ENCODE data around the gene ADA. TPM values are rescaled to one million over a fixed set of nuclear protein-coding genes. Genes with fewer than 3 reads are reported as not detected.
A peak's percentile ranks its signal among the peaks of the same experiment; 100 is the strongest.

ADA gene
- total RNA-seq, 1 donor from 2014 or later, result 72.3 TPM

DNA sequence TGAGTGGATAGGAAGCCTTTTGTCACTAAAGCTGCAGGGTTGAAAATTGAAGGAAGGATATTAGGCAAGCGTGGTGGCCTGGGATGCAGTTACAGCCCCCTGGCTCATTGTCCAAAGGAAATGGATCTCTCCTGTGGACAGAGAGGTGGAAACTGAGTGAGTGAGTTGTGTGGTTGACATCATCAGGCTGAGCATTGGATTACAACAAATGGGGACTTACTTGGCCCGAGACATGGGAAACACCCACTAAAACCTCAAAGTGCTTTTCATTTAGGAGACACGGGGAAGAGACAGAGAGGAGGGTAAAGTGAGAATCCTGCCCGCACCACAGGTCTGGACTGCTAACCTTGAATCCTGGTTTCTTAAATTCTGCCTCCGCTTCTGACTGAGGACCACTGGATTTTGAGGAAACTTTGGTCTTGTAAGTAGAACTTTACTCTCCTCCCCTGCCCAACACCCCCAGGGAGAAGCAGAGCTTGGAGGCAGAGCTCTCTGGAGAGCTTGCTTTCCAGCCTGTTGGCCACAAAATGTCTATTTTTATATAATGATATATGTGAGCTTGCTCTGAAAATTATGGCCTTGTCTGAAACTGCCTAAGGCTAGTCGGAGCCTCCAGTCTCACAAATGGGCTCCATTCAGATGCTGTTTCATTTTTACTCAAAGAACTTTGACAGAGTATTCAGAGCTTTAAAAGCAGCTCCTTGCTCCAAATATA, 69.0 kb downstream of the ADA start, which contains the start of gene PKIG:
Gene PKIG (plus strand): TSS at position 269 of the 715 bp plus-strand sequence. CDS start 31,978 bp downstream, outside the sequence.
- POLR2A ChIA-PET, result interaction anchor here (0.6 to 2.4 kb wide), 16 partner anchors 8 to 396 kb away, joined by 3 to 20 read pairs (median 6); partner anchors contain the start of genes ADA and SERINC3
- peak within 1 kb of the TSS; percentile 94 for H3K4me3 Mint-ChIP-seq
- peak within 1 kb of the TSS; percentile 96 for H3K27ac Mint-ChIP-seq
- CTCF ChIA-PET, result interaction anchor here (0.8 to 2.7 kb wide), 3 partner anchors 14 to 26 kb away, joined by 4 to 9 read pairs (median 8); no protein-coding TSS in a partner anchor
- no peaks in the 10 kb centered on the region for H3K27me3 Mint-ChIP-seq
- ATAC-seq (ENCODE audit: low read depth) (no peak), DNase-seq (no peak)
- H3K4me1 Mint-ChIP-seq, result peaks cover 79% of the 10 kb centered on the region
- intact Hi-C loops (cut with micrococcal nuclease), result loop anchor here (5.0 kb wide), 1 partner anchor 305 kb away; the partner anchor contains the start of gene YWHAB
- TF ChIP-seq, protein P1, sequence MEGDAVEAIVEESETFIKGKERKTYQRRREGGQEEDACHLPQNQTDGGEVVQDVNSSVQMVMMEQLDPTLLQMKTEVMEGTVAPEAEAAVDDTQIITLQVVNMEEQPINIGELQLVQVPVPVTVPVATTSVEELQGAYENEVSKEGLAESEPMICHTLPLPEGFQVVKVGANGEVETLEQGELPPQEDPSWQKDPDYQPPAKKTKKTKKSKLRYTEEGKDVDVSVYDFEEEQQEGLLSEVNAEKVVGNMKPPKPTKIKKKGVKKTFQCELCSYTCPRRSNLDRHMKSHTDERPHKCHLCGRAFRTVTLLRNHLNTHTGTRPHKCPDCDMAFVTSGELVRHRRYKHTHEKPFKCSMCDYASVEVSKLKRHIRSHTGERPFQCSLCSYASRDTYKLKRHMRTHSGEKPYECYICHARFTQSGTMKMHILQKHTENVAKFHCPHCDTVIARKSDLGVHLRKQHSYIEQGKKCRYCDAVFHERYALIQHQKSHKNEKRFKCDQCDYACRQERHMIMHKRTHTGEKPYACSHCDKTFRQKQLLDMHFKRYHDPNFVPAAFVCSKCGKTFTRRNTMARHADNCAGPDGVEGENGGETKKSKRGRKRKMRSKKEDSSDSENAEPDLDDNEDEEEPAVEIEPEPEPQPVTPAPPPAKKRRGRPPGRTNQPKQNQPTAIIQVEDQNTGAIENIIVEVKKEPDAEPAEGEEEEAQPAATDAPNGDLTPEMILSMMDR (IDR thresholded peaks at IDR 0.05), result no peak
- no peaks in the 10 kb centered on the region for H3K9me3 Mint-ChIP-seq
- H3K36me3 Mint-ChIP-seq (ENCODE audit: low read depth), result peaks cover 41% of the 10 kb centered on the region

DNA sequence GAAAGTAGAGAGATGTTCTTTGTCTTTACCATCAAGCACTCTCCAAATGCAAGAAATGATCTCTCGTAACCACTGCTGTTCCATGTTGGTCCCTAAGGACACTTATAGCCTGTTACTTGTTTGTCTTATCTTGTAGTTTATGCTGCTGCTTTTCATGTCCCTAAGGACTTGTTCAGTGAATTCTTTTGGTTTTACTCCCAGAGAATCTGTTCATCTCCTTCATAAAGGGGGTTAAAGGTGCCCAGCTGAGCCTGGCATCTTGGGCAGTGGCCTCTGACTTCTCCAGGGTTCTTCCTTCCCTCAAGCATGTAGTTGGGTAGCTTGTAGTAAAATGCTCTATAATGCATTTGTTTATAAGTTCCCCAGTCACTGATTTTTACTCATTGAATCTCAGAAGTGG, 70.0 kb downstream of the ADA start:
- Mint-ChIP-seq H3K4me3 (peak overlapping the region; percentile 94), H3K9me3 (no peaks in the 10 kb centered on the region)
- POLR2A ChIA-PET, result interaction anchor here (1.0 to 2.4 kb wide), 3 partner anchors 16 to 63 kb away, joined by 5 to 20 read pairs (median 5); no protein-coding TSS in a partner anchor

DNA sequence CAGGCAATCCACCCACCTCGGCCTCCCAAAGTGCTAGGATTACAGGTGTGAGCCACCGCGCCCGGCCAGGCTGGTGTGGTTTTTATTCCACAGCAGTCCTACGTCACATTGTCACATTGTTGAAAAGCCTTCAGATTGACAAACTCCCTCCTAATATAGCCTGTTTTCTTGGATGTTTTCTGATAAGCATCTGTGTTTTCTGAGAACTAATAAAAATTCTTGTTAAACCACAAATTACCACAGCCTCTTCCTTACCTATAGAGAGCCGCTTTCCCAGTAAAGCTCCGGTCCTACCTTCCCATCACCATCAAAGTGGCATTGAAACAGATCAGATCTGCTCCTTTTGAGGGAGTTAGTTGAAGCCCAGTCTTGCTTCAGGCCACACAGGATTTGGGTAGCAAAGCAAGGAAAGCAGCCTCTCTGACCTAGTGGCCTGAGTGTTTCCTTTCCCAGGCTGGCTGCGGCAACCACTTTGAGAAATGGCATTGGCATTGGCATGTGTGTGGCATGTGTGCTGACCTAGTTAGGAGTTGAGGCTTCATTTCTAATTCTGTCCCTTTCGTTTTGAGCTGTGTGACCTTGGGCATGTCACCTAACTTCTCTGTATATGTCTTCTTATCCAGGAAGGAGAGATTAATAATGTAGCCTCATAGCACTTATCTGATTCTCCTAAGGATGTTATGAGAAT, 70.8 kb downstream of the ADA start:
- ATAC-seq (ENCODE audit: low read depth) (no peak), DNase-seq (no peak)
- intact Hi-C loops (cut with micrococcal nuclease), result loop anchor here (5.0 kb wide), 1 partner anchor 307 kb away; the partner anchor contains the start of gene YWHAB
- H3K27me3 Mint-ChIP-seq, result no peaks in the 10 kb centered on the region
- CTCF ChIA-PET, result interaction anchor here (2.1 to 7.7 kb wide), 2 partner anchors 23 to 28 kb away, joined by 7 to 147 read pairs; no protein-coding TSS in a partner anchor
- TF ChIP-seq, protein P1 (IDR thresholded peaks at IDR 0.05), result no peak
- H3K4me1 Mint-ChIP-seq, result peaks cover 78% of the 10 kb centered on the region
- POLR2A ChIA-PET, result interaction anchor here (0.6 to 2.0 kb wide), 4 partner anchors 14 to 66 kb away, joined by 3 to 8 read pairs (median 4); no protein-coding TSS in a partner anchor
- no peaks in the 10 kb centered on the region for H3K9me3 Mint-ChIP-seq
- peak overlapping the region; percentile 94 for H3K4me3 Mint-ChIP-seq
- H3K27ac Mint-ChIP-seq, result peak overlapping the region; percentile 96
- H3K36me3 Mint-ChIP-seq (ENCODE audit: low read depth), result peaks cover 33% of the 10 kb centered on the region

More for the DNA sequence above, 70.0 kb downstream of the ADA start:
- DNase-seq (no peak), ATAC-seq (ENCODE audit: low read depth) (no peak)
- no peaks in the 10 kb centered on the region for H3K27me3 Mint-ChIP-seq
- CTCF ChIA-PET, result interaction anchor here (2.7 kb wide), 1 partner anchor 17 kb away, joined by 9 read pairs; no protein-coding TSS in a partner anchor
- peaks cover 37% of the 10 kb centered on the region for H3K36me3 Mint-ChIP-seq (ENCODE audit: low read depth)
- TF ChIP-seq, protein P1 (IDR thresholded peaks at IDR 0.05), result no peak
- intact Hi-C loops (cut with micrococcal nuclease), result loop anchor here (5.0 kb wide), 1 partner anchor 306 kb away; the partner anchor contains the start of gene YWHAB
- peaks cover 78% of the 10 kb centered on the region for H3K4me1 Mint-ChIP-seq
- peak overlapping the region; percentile 96 for H3K27ac Mint-ChIP-seq

DNA sequence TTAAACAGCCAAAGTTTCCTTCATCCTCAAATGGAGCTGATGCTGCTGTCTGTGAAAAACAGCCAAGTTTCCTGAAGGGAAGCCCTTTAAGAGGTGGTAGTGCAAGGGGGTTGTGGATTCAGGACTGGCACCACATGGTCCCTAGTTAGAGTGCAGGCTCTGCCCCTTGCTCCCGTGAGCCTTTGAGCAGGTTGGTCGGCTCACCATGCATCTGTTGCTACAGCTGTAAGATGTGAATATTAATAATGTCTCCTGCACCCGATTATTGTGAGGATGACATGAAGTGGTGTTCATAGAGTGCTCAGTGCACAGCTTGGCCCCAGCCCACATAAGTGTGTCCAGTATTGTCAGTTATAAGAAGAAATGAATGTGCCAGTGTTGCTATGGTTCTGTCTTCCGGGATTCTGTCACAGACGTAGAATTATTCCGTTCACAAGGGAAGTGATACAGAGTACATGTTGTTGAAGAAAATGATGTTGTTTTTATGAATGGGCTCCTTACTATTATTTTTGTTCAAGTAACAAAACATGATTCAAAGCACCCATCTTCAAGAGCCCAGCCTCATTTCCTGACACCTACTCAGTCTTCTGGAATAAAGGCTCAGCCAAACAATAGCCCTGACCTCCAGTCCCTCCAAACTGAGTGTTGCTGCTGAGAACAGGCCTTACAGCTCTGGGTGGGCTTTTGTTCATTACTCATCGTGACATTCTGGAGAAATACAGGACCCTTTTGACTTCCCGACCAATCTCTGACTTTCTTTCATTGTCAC, 72.0 kb downstream of the ADA start:
- H3K27me3 Mint-ChIP-seq, result no peaks in the 10 kb centered on the region
- intact Hi-C loops (cut with micrococcal nuclease), result loop anchor here (5.0 kb wide), 1 partner anchor 308 kb away; the partner anchor contains the start of gene YWHAB
- H3K27ac Mint-ChIP-seq, result peak overlapping the region; percentile 96
- peaks cover 23% of the 10 kb centered on the region for H3K36me3 Mint-ChIP-seq (ENCODE audit: low read depth)
- ChIA-PET CTCF (interaction anchor here (0.6 to 7.7 kb wide), 5 partner anchors 12 to 105 kb away, joined by 3 to 147 read pairs (median 7); no protein-coding TSS in a partner anchor), POLR2A (interaction anchor here (0.7 to 2.0 kb wide), 8 partner anchors 9 to 66 kb away, joined by 3 to 8 read pairs (median 4); no protein-coding TSS in a partner anchor)
- no peaks in the 10 kb centered on the region for H3K9me3 Mint-ChIP-seq
- ATAC-seq (ENCODE audit: low read depth) (peak; percentile 30), DNase-seq (no peak)
- peaks cover 67% of the 10 kb centered on the region for H3K4me1 Mint-ChIP-seq
- H3K4me3 Mint-ChIP-seq, result peak overlapping the region; percentile 20
- TF ChIP-seq, protein P1 (IDR thresholded peaks at IDR 0.05), result no peak
